HG03025 (cell line): ENCODE results near the gene MUC13.

Source experiments
- ATAC-seq: cut with Tn5 transposase; IDR thresholded peaks from one replicate; pipeline ENCODE4 v1.9.1; 2021; ENCODE audit warnings: mild to moderate bottlenecking, moderate library complexity; ENCODE audit not compliant: unreplicated experiment, low FRiP score

Gene MUC13

DNA sequence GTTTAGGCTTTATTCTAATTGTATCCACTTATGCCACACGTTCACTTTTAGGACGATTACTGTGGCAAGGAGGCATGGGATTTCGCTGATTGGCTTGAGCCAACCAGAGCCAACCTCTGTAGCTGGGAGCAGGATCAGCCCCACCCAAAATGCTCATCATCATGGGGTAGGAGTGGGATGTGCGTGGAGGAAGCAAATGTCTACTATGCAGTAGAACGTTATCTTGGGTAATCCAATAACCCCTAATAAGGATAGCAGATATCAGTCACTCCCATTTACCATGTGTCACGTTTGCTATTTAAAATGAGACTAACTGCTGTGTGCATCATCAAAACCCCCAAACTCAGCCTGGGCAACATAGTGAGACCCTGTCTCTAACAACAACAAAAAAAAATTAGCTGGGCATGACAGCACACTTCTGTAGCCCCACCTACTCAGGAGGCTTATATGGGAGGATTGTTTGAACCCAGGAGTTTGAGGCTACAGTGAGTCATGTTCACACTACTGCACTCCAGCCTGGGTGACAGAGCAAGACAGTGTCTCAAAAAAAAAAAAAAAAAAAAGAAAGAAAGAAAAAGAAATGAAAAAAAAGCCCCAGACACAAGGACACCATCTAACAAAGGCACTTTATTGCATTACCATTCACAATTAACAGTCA is 29.6 kb downstream of the MUC13 start:
- ATAC-seq, result no peak

- ATAC-seq, result no peak
Measured at GRCh38 chr3:124903896-124904834, 30.4 kb downstream of the MUC13 start.

GRCh38 chr3:124896824-124897526 is 37.6 kb downstream of the MUC13 start:
- no peak for ATAC-seq

GRCh38 chr3:124895756-124896155 is 38.8 kb downstream of the MUC13 start:
- ATAC-seq, result no peak

DNA sequence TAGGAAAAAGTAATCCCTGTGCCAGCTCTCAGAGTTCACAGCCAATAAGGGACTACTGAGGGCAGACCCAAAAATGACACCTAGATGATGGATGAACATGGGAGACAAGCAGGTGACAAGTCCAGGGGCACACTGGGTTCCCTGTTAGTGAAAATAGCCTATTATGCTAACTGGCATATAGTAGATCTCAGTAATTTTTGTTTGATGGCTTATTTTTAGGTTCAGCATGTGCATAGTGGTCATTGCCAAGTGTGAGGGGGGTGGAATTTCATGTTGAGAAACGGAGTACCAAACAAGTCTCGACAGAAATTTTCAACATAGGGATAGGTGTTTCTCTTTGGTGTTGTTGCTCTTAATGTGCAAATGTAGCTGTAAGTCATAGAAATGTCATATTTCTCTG is 41.0 kb downstream of the MUC13 start:
- no peak for ATAC-seq

DNA sequence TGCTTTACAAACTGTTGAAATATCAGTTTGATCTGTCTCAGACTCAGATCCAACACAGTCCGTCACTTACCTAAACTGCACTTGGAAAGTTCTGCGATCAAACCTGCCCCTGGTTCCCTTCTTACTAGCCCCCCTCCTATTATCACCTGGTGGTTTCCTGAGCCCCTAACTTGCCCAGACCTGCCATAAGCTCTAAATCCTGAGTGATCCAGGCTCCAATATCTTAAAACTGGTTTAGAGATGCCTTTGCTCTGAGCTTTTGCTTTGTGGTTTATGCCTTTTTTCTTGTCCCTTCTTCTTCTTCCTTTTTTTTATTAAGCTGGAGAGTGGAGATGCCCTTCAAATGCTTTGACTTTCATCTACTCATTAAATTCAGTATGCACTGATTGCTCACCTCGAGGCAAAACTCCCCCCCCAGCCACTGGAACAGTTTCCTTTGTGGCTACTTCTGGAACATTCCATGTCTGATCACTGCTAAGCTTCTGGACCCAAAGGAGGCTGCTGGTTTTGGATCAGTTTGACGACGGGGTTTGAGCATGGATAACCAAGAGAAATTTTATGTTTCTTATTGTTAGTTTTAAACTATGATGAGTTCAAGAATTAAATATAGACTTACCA is 43.9 kb downstream of the MUC13 start:
- no peak for ATAC-seq

GRCh38 chr3:124888482-124889441 is 45.8 kb downstream of the MUC13 start:
- ATAC-seq, result no peak

DNA sequence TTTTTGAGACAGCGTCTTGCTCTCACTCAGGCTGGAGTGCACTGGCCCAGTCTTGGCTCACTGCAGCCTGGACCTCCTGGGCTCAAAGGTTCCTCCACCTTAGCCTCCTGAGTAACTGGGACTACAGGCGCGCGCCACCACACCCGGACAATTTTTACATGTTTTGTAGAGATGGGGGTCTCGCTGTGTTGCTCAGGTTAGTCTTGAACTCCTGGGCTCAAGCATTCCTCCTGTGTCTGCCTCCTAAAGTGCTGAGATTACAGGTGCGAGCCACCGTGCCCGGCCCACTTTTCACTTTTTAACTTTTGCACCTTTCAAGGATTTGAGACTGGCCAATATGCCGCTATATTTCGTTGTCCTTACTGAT is 46.6 kb downstream of the MUC13 start:
- no peak for ATAC-seq

- ATAC-seq, result no peak
Measured at GRCh38 chr3:124887177-124887931, 47.2 kb downstream of the MUC13 start, which contains the start of gene ITGB5. TSS of gene ITGB5 (minus strand) at chr3:124887365. CDS start at chr3:124887000, 365 bp downstream.

- no peak for ATAC-seq
Measured at GRCh38 chr3:124886168-124887056, 48.1 kb downstream of the MUC13 start.

DNA sequence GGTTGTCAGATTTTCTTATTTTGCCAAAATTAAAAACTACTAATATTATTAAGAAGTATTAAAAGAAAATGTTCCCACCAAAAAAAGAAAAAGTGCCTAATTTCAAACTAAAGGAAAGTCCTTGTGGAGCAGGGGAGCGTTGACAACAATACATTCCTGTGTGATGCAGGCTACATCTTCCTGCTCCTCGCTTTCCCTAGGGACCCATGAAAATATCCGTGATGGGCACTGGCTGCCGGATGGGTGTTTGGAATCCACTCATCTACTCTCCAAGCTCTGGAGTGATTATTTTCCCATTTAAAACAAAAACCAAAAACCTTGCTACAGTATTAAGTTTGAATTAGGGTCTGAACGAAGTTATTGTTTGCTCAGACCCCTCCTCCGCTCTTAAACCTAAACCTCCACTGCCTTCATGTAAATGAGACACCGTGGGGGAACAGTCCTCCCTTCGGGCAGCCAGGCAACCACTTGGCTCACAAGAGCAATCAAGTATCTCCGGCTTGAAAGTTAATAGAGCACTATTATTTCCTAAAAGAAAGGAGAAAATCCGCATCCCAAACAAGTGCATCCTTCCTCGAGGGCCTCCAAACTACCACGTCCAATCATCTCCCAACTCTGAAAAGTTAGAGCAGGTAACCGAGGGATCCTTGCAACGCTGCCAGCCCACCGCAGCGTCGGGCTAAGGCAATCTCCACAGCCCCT is 48.9 kb downstream of the MUC13 start:
- ATAC-seq, result no peak

- ATAC-seq, result no peak
Measured at GRCh38 chr3:124884474-124885101, 50.0 kb downstream of the MUC13 start.

DNA sequence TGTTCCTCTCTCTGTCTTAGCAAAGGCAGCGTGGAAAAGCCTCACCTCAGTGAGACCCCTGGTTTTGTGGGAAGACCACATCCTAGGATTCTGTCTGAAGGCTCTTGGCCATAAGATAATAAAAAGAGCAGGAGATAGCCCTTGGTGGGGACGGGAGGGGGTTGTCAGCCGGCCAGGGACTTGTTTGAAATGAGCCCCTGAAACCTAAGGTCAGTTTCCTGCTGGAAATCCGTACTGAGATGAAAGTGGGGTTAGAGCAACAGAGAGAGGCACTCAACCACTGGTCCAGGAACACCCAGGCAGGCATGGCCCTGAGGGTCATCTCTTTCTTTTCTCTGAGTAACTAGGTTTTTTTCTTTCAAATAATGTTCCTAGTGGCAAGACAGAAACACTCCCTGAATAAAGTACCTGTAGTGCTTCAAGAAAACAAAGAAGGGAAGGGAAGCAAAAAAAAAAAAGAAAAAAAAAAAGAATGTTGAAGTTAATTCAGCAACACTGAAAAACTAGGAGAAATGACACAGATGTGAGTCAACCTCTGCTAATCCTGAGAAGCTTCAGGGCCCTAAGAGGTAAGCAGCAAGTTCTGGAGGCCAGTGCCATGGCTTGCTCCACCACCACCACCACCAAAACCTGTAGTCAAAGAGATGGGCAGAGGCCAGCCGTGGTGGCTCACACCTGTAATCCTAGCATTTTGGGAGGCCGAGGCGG is 50.6 kb downstream of the MUC13 start:
- ATAC-seq, result no peak

GRCh38 chr3:124882816-124883747 is 51.5 kb downstream of the MUC13 start:
- ATAC-seq, result no peak
